ENCODE results near the gene CCDC34. TPM values are rescaled to one million over a fixed set of nuclear protein-coding genes. Genes with fewer than 3 reads are reported as not detected.

CCDC34 gene
- total RNA-seq, 1 experiment from 2014 or later = 18.7 TPM

DNA sequence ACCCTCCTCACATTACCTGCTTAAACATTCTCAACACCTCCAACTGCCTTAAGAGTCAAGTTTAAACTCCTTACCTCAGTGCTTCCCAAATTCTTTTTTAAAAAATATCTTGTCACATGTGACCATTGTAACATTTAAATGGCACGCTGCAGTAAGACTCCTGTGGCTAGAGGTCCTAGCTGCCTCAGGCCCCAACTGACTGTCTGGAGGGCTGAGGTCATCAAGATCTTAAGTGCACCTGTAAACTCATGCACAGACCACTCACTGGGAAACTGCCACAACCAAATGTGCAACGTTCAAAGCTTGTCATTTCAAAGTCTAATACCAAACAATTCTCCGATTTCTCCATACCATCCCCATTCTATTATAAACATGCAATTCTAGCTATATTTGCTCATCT is 16.4 kb upstream of the CCDC34 start:
- H3K9me3 ChIP-seq (ENCODE audit: control insufficient read depth in 1 of 2, insufficient read depth in 1 of 2, low read depth in 1 of 2, low read length in 2 of 2) = no peaks in the 10 kb centered on the region
- BruUV-seq (replicated peaks) = no TSS peak
- intact Hi-C loops (cut with micrococcal nuclease) = no loop called here
- H3K79me2 ChIP-seq (ENCODE audit: insufficient read depth, low read length) = no peaks in the 10 kb centered on the region
- TF ChIP-seq, protein P1, sequence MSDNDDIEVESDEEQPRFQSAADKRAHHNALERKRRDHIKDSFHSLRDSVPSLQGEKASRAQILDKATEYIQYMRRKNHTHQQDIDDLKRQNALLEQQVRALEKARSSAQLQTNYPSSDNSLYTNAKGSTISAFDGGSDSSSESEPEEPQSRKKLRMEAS (IDR thresholded peaks at IDR 0.05) = no peak
- TF ChIP-seq RAD21 (IDR thresholded peaks at IDR 0.05; ENCODE audit: low read depth) = no peak
- no peak for TF ChIP-seq POLR2AphosphoS5 (IDR thresholded peaks at IDR 0.05; ENCODE audit: low read depth, low read length)
- no peak for TF ChIP-seq EZH2phosphoT487 (IDR thresholded peaks at IDR 0.05; ENCODE audit: borderline replicate concordance)
- POLR2A ChIA-PET = no interaction called here
- H4K20me1 ChIP-seq (ENCODE audit: insufficient read depth) = no peaks in the 10 kb centered on the region
- no peak overlapping the region for H3K4me2 ChIP-seq (ENCODE audit: low read length)
- H3K9me2 ChIP-seq (ENCODE audit: insufficient read depth) = 0 out of 2 replicates have a peak, but pooled peaks cover 2% of the 10 kb centered on the region
- no peaks in the 10 kb centered on the region for H3K36me3 ChIP-seq (ENCODE audit: control insufficient read depth in 1 of 2, insufficient read depth in 2 of 2, low read length in 2 of 2)
- no peaks in the 10 kb centered on the region for H3K4me1 ChIP-seq (ENCODE audit: control insufficient read depth in 1 of 2, insufficient read depth in 2 of 2, low read length in 2 of 2)
- H3K27ac ChIP-seq (ENCODE audit: low read depth, low read length) = no peak overlapping the region
- no peak overlapping the region for H3K9ac ChIP-seq (ENCODE audit: low read length)
- H3K4me3 ChIP-seq (replicated peaks in 1 of 2; ENCODE audit: low read depth in 1 of 2, low read length in 2 of 2) = no peak overlapping the region
- ATAC-seq = no peak
- RAD21 ChIA-PET (ENCODE audit: low non-redundant PET in 1 of 2, low total read pairs in 2 of 2, uncharacterized antibody in 2 of 2, unreplicated experiment in 2 of 2) = no interaction called here
- CTCF ChIA-PET = no interaction called here
- no peak for DNase-seq (ENCODE audit: low read depth, low spot score)
- H2AFZ ChIP-seq (ENCODE audit: low read depth, low read length, poor library complexity, severe bottlenecking) = no peak overlapping the region
- no peaks in the 10 kb centered on the region for H3K27me3 ChIP-seq (ENCODE audit: insufficient read depth, low read length)

DNA sequence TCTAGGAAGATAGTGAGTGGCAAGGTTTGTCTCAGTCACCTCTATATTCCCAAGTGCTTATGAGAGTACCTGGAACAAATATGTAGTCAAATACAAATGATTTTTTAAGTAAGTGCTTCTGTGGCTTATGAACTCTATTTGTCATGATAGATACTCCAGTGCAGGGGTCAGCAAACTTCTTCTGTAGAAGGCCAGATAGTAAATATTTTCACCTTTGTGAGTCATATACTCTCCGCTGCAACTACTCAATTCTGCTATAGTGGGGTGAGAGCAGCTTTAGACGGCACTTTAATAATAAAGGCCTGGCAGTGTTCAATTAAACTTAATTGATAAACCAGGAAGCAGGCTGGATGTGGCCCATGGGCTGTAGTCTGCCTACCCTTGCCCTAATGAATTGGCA is 12.4 kb upstream of the CCDC34 start:
- intact Hi-C loops (cut with micrococcal nuclease) = no loop called here
- no peaks in the 10 kb centered on the region for H4K20me1 ChIP-seq (ENCODE audit: insufficient read depth)
- no peaks in the 10 kb centered on the region for H3K27me3 ChIP-seq (ENCODE audit: insufficient read depth, low read length)
- H3K4me2 ChIP-seq (ENCODE audit: low read length) = no peak overlapping the region
- ChIA-PET CTCF (no interaction called here), POLR2A (no interaction called here), RAD21 (ENCODE audit: low non-redundant PET in 1 of 2, low total read pairs in 2 of 2, uncharacterized antibody in 2 of 2, unreplicated experiment in 2 of 2) (no interaction called here)
- no TSS peak for BruUV-seq (replicated peaks)
- DNase-seq (ENCODE audit: low read depth, low spot score) (no peak), ATAC-seq (no peak)
- no peak overlapping the region for H3K4me3 ChIP-seq (replicated peaks in 1 of 2; ENCODE audit: low read depth in 1 of 2, low read length in 2 of 2)
- H3K9ac ChIP-seq (ENCODE audit: low read length) = no peak overlapping the region
- H3K9me2 ChIP-seq (ENCODE audit: insufficient read depth) = no peaks in the 10 kb centered on the region
- no peaks in the 10 kb centered on the region for H3K79me2 ChIP-seq (ENCODE audit: insufficient read depth, low read length)
- TF ChIP-seq CEBPB (IDR thresholded peaks at IDR 0.05; ENCODE audit: low read depth) (no peak), SIN3A (IDR thresholded peaks at IDR 0.05; ENCODE audit: low read depth) (no peak), EZH2 (IDR thresholded peaks at IDR 0.05) (no peak), RAD21 (IDR thresholded peaks at IDR 0.05; ENCODE audit: low read depth) (no peak), TCF7L2 (IDR thresholded peaks at IDR 0.05; ENCODE audit: borderline replicate concordance, extremely low read depth, insufficient read depth, insufficient read length) (no peak), YY1 (IDR thresholded peaks at IDR 0.05; ENCODE audit: extremely low read depth, insufficient replicate concordance, low read depth, low read length) (no peak), POLR2AphosphoS5 (IDR thresholded peaks at IDR 0.05; ENCODE audit: low read depth, low read length) (no peak), FOSL1 (IDR thresholded peaks at IDR 0.05; ENCODE audit: low read depth) (no peak), SP1 (IDR thresholded peaks at IDR 0.05; ENCODE audit: low read depth) (no peak), SRF (IDR thresholded peaks at IDR 0.05; ENCODE audit: low read depth) (no peak), ELF1 (IDR thresholded peaks at IDR 0.05; ENCODE audit: borderline replicate concordance, low read depth) (no peak), ZFX (IDR thresholded peaks at IDR 0.05) (no peak)
- TF ChIP-seq, protein P2, sequence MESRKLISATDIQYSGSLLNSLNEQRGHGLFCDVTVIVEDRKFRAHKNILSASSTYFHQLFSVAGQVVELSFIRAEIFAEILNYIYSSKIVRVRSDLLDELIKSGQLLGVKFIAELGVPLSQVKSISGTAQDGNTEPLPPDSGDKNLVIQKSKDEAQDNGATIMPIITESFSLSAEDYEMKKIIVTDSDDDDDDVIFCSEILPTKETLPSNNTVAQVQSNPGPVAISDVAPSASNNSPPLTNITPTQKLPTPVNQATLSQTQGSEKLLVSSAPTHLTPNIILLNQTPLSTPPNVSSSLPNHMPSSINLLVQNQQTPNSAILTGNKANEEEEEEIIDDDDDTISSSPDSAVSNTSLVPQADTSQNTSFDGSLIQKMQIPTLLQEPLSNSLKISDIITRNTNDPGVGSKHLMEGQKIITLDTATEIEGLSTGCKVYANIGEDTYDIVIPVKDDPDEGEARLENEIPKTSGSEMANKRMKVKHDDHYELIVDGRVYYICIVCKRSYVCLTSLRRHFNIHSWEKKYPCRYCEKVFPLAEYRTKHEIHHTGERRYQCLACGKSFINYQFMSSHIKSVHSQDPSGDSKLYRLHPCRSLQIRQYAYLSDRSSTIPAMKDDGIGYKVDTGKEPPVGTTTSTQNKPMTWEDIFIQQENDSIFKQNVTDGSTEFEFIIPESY (IDR thresholded peaks at IDR 0.05; ENCODE audit: extremely low read depth, insufficient replicate concordance, low read length) = no peak
- TF ChIP-seq, protein P3, sequence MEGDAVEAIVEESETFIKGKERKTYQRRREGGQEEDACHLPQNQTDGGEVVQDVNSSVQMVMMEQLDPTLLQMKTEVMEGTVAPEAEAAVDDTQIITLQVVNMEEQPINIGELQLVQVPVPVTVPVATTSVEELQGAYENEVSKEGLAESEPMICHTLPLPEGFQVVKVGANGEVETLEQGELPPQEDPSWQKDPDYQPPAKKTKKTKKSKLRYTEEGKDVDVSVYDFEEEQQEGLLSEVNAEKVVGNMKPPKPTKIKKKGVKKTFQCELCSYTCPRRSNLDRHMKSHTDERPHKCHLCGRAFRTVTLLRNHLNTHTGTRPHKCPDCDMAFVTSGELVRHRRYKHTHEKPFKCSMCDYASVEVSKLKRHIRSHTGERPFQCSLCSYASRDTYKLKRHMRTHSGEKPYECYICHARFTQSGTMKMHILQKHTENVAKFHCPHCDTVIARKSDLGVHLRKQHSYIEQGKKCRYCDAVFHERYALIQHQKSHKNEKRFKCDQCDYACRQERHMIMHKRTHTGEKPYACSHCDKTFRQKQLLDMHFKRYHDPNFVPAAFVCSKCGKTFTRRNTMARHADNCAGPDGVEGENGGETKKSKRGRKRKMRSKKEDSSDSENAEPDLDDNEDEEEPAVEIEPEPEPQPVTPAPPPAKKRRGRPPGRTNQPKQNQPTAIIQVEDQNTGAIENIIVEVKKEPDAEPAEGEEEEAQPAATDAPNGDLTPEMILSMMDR (IDR thresholded peaks at IDR 0.05 in 2 of 3, conservative IDR thresholded peaks at IDR 0.05 in 1 of 3; ENCODE audit: borderline replicate concordance in 1 of 3, insufficient read depth in 1 of 3, low read depth in 2 of 3, low read length in 2 of 3) = no peak
- H3K4me1 ChIP-seq (ENCODE audit: control insufficient read depth in 1 of 2, insufficient read depth in 2 of 2, low read length in 2 of 2) = no peaks in the 10 kb centered on the region
- no peak overlapping the region for H3K27ac ChIP-seq (ENCODE audit: low read depth, low read length)
- H3K9me3 ChIP-seq (ENCODE audit: control insufficient read depth in 1 of 2, insufficient read depth in 1 of 2, low read depth in 1 of 2, low read length in 2 of 2) = no peaks in the 10 kb centered on the region
- H3K36me3 ChIP-seq (ENCODE audit: control insufficient read depth in 1 of 2, insufficient read depth in 2 of 2, low read length in 2 of 2) = no peaks in the 10 kb centered on the region
- H2AFZ ChIP-seq (ENCODE audit: low read depth, low read length, poor library complexity, severe bottlenecking) = no peak overlapping the region

Data from HCT116 (cell line).